SK-N-SH (cell line): Measurements from ENCODE around the gene LOXL4.

ENCODE experiments used
- CHD2 ChIP-seq: fragments of 150-350 bp; IDR thresholded peaks from 2 replicates; pipeline ENCODE4 v1.6.1; 2018; ENCODE audit warnings: low read length; ENCODE audit not compliant: partially characterized antibody
- CTCF ChIP-seq: fragments of 200-600 bp; sonication (generic); IDR thresholded peaks from 2 replicates; pipeline ENCODE4 v1.6.1; 2017; ENCODE audit warnings: antibody characterized with exemption, mild to moderate bottlenecking, moderate library complexity
- EP300 ChIP-seq, 2 experiments: IDR thresholded peaks; 2 replicates each; pipeline versions ENCODE4 v1.4.0 to v1.6.1; 2012; ENCODE audit warnings: borderline replicate concordance in 1 of 2, low read depth in 1 of 2, low read length in 1 of 2
- EZH2phosphoT487 ChIP-seq: fragments of 200-600 bp; sonication (generic); IDR thresholded peaks from 2 replicates; pipeline ENCODE4 v1.6.1; 2017; ENCODE audit warnings: low read depth, mixed run types, mild to moderate bottlenecking, antibody characterized with exemption, moderate library complexity, borderline replicate concordance
- GABPA ChIP-seq: IDR thresholded peaks from 2 replicates; pipeline ENCODE4 v1.4.0; 2012; ENCODE audit warnings: low read depth, mild to moderate bottlenecking
- IRF3 ChIP-seq: fragments of 150-350 bp; IDR thresholded peaks from 2 replicates; pipeline ENCODE4 v1.6.1; 2016; ENCODE audit warnings: mild to moderate bottlenecking, low read depth, low read length
- MXI1 ChIP-seq: IDR thresholded peaks from 2 replicates; pipeline ENCODE4 v1.6.1; 2012; ENCODE audit warnings: mild to moderate bottlenecking, low read depth, low read length, improper control_type of control experiment
- NRF1 ChIP-seq: IDR thresholded peaks from 2 replicates; pipeline ENCODE4 v1.6.1; 2012; ENCODE audit warnings: low read depth, mild to moderate bottlenecking, low read length
- PBX3 ChIP-seq: IDR thresholded peaks from 2 replicates; pipeline ENCODE4; 2012
- RAD21 ChIP-seq: IDR thresholded peaks from 2 replicates; pipeline ENCODE4 v1.6.1; 2012; ENCODE audit warnings: mild to moderate bottlenecking, low read length
- SIN3A ChIP-seq: IDR thresholded peaks from 2 replicates; pipeline ENCODE4 v1.6.1; 2012; ENCODE audit warnings: low read depth, mild to moderate bottlenecking, low read length, moderate library complexity, borderline replicate concordance
- SMC3 ChIP-seq: IDR thresholded peaks from 2 replicates; pipeline ENCODE4 v1.6.1; 2012; ENCODE audit warnings: low read depth, low read length, improper control_type of control experiment
- TAF1 ChIP-seq: IDR thresholded peaks from 2 replicates; pipeline ENCODE4 v1.6.1; 2012; ENCODE audit warnings: low read depth, mild to moderate bottlenecking, low read length, moderate library complexity, borderline replicate concordance
- TEAD4 ChIP-seq: IDR thresholded peaks from 2 replicates; pipeline ENCODE4 v1.4.0; 2012; ENCODE audit warnings: mild to moderate bottlenecking, borderline replicate concordance; ENCODE audit not compliant: insufficient read depth

GRCh38 chr10:98240524-98240923 lies 27.5 kb downstream of the LOXL4 start:
- no peak for TF ChIP-seq CTCF
- no peak for TF ChIP-seq GABPA
- no peak for TF ChIP-seq EP300 (IDR thresholded peaks at IDR 0.05; ENCODE audit: borderline replicate concordance in 1 of 2, low read depth in 1 of 2, low read length in 1 of 2)
- TF ChIP-seq SIN3A: no peak
- TF ChIP-seq NRF1: no peak
- no peak for TF ChIP-seq PBX3
- no peak for TF ChIP-seq SMC3
- no peak for TF ChIP-seq CHD2
- no peak for TF ChIP-seq MXI1
- TF ChIP-seq IRF3: no peak
- TF ChIP-seq TEAD4: no peak
- TF ChIP-seq TAF1: no peak
- TF ChIP-seq EZH2phosphoT487: no peak
- TF ChIP-seq RAD21: no peak
